K562 (cell line): ENCODE results near the gene NODAL. TPM values are rescaled to one million over a fixed set of nuclear protein-coding genes. Genes with fewer than 3 reads are reported as not detected.

Source experiments
- CBFB ChIP-seq: sonication (generic); formaldehyde crosslinking; IDR thresholded peaks from 2 replicates; pipeline ENCODE4 v1.4.0; 2020; ENCODE audit warnings: mild to moderate bottlenecking, missing genetic modification reagents
- CREBBP ChIP-seq: IDR thresholded peaks from one replicate; pipeline ENCODE4 v1.6.1; 2012; ENCODE audit warnings: low read depth, mild to moderate bottlenecking, control low read depth, inconsistent platforms, low read length
- FOXM1 ChIP-seq, 2 experiments: fragments of 450-650 bp in 1 of 2; sonication (generic) in 1 of 2; formaldehyde crosslinking in 1 of 2; IDR thresholded peaks; 2 replicates each; pipeline versions ENCODE4 v1.6.1 to v1.9.0; 2017 to 2022; ENCODE audit warnings: low read depth in 2 of 2, mild to moderate bottlenecking in 2 of 2, missing genetic modification reagents in 1 of 2, moderate library complexity in 1 of 2
- HMG20A ChIP-seq: fragments of 450-650 bp; formaldehyde crosslinking; conservative IDR thresholded peaks from 2 replicates; pipeline ENCODE4 v1.4.0; 2020; ENCODE audit warnings: mild to moderate bottlenecking, mixed read lengths
- KDM5B ChIP-seq: fragments of 200-600 bp; sonication (generic); IDR thresholded peaks from 2 replicates; pipeline ENCODE4 v1.6.1; 2012; ENCODE audit warnings: low read depth, mild to moderate bottlenecking, moderate library complexity, low read length, control low read depth, inconsistent platforms; ENCODE audit not compliant: insufficient replicate concordance
- MXI1 ChIP-seq: IDR thresholded peaks from 2 replicates; pipeline ENCODE4 v1.6.1; 2011; ENCODE audit warnings: low read depth, mild to moderate bottlenecking, improper control_type of control experiment, low read length
- PHF8 ChIP-seq: fragments of 200-600 bp; sonication (generic); IDR thresholded peaks from 2 replicates; pipeline ENCODE4 v1.6.1; 2012; ENCODE audit warnings: mixed run types, mild to moderate bottlenecking, inconsistent platforms, low read length, moderate library complexity, borderline replicate concordance
- PML ChIP-seq: IDR thresholded peaks from 2 replicates; pipeline ENCODE4 v1.6.1; 2012; ENCODE audit warnings: low read length, inconsistent platforms
- SIN3B ChIP-seq: fragments of 450-650 bp; IDR thresholded peaks from 2 replicates; pipeline ENCODE4 v1.6.1; 2017; ENCODE audit warnings: low read depth, mild to moderate bottlenecking, moderate library complexity
- SMAD2 ChIP-seq: fragments of 150-350 bp; IDR thresholded peaks from 2 replicates; pipeline ENCODE4 v1.6.1; 2014; ENCODE audit warnings: low read depth, mild to moderate bottlenecking, low read length
- SMARCA4 ChIP-seq: fragments of 450-650 bp; IDR thresholded peaks from 2 replicates; pipeline ENCODE4 v1.6.1; 2016
- ZNF121 ChIP-seq: sonication (generic); formaldehyde crosslinking; conservative IDR thresholded peaks from 2 replicates; pipeline ENCODE4 v1.8.0; 2022; ENCODE audit warnings: missing genetic modification reagents
- polyA plus RNA-seq, 8 experiments: library from polyadenylated mRNA; depleted of rRNA in 4 of 8; stranded (reverse) in 5 of 8; unstranded in 3 of 8; fragments of >200 nt; fragmentation: Nextera tagmentation in 2 of 8; fragmentation: Illumina TruSeq in 1 of 8; extraction: Ambion mirVana in 2 of 8; extraction: Trizol in 1 of 8; gene quantifications; 2 replicates each; pipeline versions ENCODE4 v1.2.1 to v1.2.3, GENCODE V29; 2011 to 2014; ENCODE audit warnings: inconsistent platforms in 1 of 8, missing spikeins in 1 of 8
- total RNA-seq, 7 experiments: library from RNA; depleted of rRNA in 6 of 7; stranded (reverse); fragments of >200 nt in 6 of 7; fragmentation: Illumina TruSeq in 2 of 7; extraction: Trizol in 2 of 7; gene quantifications; 2 replicates each; pipeline versions ENCODE4 v1.2.1 to v1.2.3, GENCODE V29; 2011 to 2021; ENCODE audit warnings: low replicate concordance in 1 of 7
- TF ChIP-seq, protein P1 (sequence below): fragments of 250-450 bp; sonication (Bioruptor Pico); IDR thresholded peaks from 2 replicates; pipeline ENCODE4 v1.8.0; 2021; ENCODE audit warnings: moderate library complexity, mild to moderate bottlenecking, inconsistent platforms

NODAL gene
- total and polyA plus RNA-seq, 9 of the 15 experiments (the other 6 are each of a cell fraction or from before 2014, with no cell fraction given): not detected

DNA sequence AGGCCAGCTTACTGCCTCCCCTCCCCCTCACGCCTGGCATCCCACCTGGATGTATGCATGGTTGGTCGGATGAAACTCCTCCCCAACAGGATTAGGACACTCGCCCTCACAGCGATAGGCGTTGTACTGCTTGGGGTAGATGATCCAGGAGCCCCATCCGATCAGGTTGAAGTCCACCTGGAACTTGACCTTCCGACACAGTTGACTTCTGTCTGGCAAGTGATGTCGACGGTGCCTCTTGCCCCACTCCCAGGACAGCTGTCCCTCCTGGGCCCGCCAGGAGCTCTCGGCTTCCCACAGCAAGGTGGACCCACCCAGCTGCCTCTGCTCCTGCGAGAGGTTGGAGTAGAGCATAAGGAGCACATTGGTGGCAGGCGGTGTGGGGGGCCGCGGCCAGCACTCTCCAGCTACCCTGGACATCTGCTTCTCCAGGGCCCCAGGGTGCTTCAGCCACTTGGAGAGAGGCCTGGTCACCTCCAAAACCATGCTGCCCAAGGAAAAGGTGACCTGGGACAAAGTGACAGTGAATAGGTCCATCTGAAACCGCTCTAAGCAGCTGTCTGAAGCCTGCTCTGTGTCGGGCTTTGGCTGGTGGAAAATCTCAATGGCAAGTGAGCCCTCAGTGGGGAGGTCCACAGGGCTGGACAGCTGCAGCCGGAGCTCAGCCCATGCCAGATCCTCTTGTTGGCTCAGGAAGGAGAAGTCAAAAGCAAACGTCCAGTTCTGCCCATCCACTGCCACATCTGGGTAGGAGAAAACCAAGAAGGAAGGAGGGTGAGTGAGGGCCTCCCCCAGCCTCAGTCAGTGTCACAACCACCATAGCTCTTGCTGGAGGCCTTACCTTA is 6.0 kb downstream of the NODAL start (continued):
- TF ChIP-seq HMG20A (no peak), FOXM1 (IDR thresholded peaks at IDR 0.05; ENCODE audit: low read depth) (no peak), FOXM1 (CRISPR knock-in tag; IDR thresholded peaks at IDR 0.05; ENCODE audit: low read depth) (no peak), SIN3B (no peak), ZNF121 (no peak), PHF8 (no peak), CREBBP (no peak), SMAD2 (no peak), CBFB (CRISPR knock-in tag) (no peak), SMARCA4 (no peak), KDM5B (no peak), PML (no peak), MXI1 (no peak)
- TF ChIP-seq, protein P1, sequence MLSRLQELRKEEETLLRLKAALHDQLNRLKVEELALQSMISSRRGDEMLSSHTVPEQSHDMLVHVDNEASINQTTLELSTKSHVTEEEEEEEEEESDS (CRISPR knock-in tag): no peak
